Activated T-helper 17 cell treated with anti-CD3 and anti-CD28 coated beads, Interleukin-2, amount 50 U/mL, for 72 hours (primary cell): ENCODE results near the gene MYO1C. TPM values are rescaled to one million over a fixed set of nuclear protein-coding genes. Genes with fewer than 3 reads are reported as not detected.
"Not testable (repeated sequence)": the region's sequence is repeated elsewhere in the genome, so short reads cannot be mapped to it uniquely, and the experiment has no call there.

Source experiments
- ATAC-seq: fragments of 150-1000 bp; cut with Tn5 transposase; replicated peaks from 2 replicates; pipeline ENCODE4 v1.10.0; 2021; ENCODE audit warnings: mild to moderate bottlenecking, moderate library complexity
- H3K27ac Mint-ChIP-seq: one replicate; pipeline ENCODE4 v1.8.0; 2022; ENCODE audit warnings: mixed read lengths
- H3K27me3 Mint-ChIP-seq: one replicate; pipeline ENCODE4 v1.8.0; 2022; ENCODE audit warnings: mixed read lengths
- H3K36me3 Mint-ChIP-seq: one replicate; pipeline ENCODE4 v1.8.0; 2022; ENCODE audit warnings: low read depth, mild to moderate bottlenecking, mixed read lengths
- H3K4me1 Mint-ChIP-seq: one replicate; pipeline ENCODE4 v1.8.0; 2022; ENCODE audit warnings: mixed read lengths
- H3K4me3 Mint-ChIP-seq: one replicate; pipeline ENCODE4 v1.8.0; 2022; ENCODE audit warnings: mild to moderate bottlenecking, mixed read lengths
- H3K9me3 Mint-ChIP-seq: one replicate; pipeline ENCODE4 v1.8.0; 2022; ENCODE audit warnings: mixed read lengths
- total RNA-seq, 2 donors: library from RNA; stranded (reverse); gene quantifications; one replicate each; pipeline ENCODE4 v1.2.3, GENCODE V29; 2022

MYO1C gene
- 10 to 100 TPM; 46.6 to 51.0 TPM for total RNA-seq

DNA sequence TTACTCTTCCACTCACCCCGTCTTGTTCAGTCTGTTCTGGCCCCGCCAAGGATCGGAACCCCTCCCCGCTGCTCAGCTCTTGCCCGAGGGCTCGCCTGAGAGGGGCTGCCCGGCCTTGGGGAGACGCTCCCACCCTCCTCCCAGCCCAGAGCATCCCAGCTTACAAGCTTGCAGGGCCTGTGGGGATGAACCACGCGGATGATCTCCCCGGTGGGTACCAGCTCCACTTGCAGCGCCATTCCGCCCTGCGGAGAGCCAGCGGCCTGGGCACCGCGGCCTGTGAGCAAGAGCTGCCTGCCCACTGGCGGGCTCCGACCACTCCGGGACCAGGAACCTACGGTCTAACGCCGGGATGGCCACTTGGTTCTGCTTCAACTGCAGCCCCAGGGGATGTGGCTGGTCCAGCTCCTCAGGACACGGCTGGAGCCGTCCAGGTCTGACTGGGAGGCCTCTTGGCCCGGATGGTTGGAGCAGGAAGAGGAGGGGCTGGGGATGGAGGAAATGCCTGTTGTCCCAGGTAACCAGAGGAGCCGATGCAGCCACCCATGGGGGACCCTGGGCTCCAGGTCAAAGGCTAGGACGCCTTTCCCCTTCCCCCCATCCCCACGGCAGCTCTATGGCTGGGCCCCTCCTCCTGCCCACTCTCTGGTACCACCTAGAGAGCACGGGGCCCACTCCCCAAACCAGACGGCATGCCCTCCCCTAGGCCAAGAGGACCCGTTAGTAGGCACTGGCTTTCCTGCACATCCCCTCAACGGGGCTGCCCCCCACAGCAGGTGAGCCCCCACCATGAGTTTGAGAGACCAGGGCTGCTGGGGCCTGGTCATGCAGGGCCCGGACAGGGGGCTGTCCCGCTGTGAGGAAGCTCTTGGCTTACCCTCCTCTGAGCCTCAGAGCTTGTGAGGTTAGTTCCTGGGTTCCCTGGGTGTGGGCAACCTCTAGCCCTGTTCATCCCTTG, at the start of gene MYO1C:
Gene MYO1C, minus strand, starts transcription at position 438 of the 958 bp plus-strand sequence. Its CDS starts 199 bp downstream, at position 239.
- Mint-ChIP-seq H3K27ac (peak within 1 kb of the TSS; percentile 70), H3K36me3 (no peaks in the 10 kb centered on the region), H3K4me1 (peaks cover 7% of the 10 kb centered on the region), H3K9me3 (no peaks in the 10 kb centered on the region), H3K4me3 (peak within 1 kb of the TSS; percentile 80), H3K27me3 (no peaks in the 10 kb centered on the region)
- no peak for ATAC-seq

- Mint-ChIP-seq H3K4me1 (no peaks in the 10 kb centered on the region), H3K27ac (peak overlapping the region; percentile 80), H3K27me3 (no peaks in the 10 kb centered on the region), H3K9me3 (no peaks in the 10 kb centered on the region), H3K4me3 (no peak overlapping the region), H3K36me3 (peaks cover 97% of the 10 kb centered on the region)
- peak; percentile 89 for ATAC-seq
These were observed 49.0 kb upstream of the MYO1C start for GRCh38 chr17:1541367-1541904.

DNA sequence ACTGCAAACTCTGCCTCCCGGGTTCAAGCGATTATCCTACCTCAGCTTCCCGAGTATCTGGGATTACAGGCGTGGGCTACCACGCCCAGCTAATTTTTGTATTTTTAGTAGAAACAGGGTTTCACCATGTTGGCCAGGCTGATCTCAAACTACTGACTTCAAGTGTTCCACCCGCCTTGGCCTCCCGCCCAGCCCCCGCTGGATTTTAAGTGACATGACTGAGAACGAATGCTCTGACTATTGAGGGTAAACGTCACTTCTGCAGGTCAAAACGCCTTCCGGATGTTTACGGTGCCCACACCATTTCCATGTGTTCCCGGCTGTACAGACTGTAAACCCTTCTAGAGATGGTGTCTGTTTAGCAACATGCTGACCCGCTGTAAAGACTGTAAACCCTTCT, 47.3 kb upstream of the MYO1C start:
- no peaks in the 10 kb centered on the region for H3K27me3 Mint-ChIP-seq
- no peaks in the 10 kb centered on the region for H3K9me3 Mint-ChIP-seq
- no peak overlapping the region for H3K27ac Mint-ChIP-seq
- no peaks in the 10 kb centered on the region for H3K4me1 Mint-ChIP-seq
- peaks cover 96% of the 10 kb centered on the region for H3K36me3 Mint-ChIP-seq
- ATAC-seq = no peak
- H3K4me3 Mint-ChIP-seq = no peak overlapping the region

DNA sequence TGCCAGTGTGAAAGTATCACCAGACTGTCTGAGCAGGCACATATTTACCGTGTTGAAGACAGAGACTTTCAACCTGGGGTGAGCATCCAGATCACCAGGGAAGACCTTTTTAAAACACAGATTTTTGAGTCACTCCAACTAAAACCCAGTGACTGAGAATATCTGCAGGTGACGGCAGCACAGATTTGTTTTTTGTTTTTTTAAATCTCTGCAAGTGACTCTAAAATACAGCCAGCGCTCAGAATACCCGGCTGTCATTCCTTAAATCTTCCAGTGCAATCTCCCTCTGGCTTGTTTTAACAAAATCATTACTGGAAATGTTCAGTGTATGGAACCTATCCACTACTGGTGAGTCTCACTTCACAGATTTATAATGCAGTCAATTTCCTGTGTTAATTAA, 43.3 kb upstream of the MYO1C start:
- peak overlapping the region; percentile 47 for H3K27ac Mint-ChIP-seq
- peaks cover 98% of the 10 kb centered on the region for H3K36me3 Mint-ChIP-seq
- no peak for ATAC-seq
- no peaks in the 10 kb centered on the region for H3K9me3 Mint-ChIP-seq
- H3K4me3 Mint-ChIP-seq = no peak overlapping the region
- H3K4me1 Mint-ChIP-seq = no peaks in the 10 kb centered on the region
- no peaks in the 10 kb centered on the region for H3K27me3 Mint-ChIP-seq

- Mint-ChIP-seq H3K4me3 (no peak overlapping the region), H3K27ac (peak overlapping the region; percentile 23), H3K36me3 (peaks cover 87% of the 10 kb centered on the region), H3K9me3 (no peaks in the 10 kb centered on the region), H3K27me3 (no peaks in the 10 kb centered on the region), H3K4me1 (no peaks in the 10 kb centered on the region)
- no peak for ATAC-seq
These were observed 41.3 kb upstream of the MYO1C start for GRCh38 chr17:1533661-1534325.

DNA sequence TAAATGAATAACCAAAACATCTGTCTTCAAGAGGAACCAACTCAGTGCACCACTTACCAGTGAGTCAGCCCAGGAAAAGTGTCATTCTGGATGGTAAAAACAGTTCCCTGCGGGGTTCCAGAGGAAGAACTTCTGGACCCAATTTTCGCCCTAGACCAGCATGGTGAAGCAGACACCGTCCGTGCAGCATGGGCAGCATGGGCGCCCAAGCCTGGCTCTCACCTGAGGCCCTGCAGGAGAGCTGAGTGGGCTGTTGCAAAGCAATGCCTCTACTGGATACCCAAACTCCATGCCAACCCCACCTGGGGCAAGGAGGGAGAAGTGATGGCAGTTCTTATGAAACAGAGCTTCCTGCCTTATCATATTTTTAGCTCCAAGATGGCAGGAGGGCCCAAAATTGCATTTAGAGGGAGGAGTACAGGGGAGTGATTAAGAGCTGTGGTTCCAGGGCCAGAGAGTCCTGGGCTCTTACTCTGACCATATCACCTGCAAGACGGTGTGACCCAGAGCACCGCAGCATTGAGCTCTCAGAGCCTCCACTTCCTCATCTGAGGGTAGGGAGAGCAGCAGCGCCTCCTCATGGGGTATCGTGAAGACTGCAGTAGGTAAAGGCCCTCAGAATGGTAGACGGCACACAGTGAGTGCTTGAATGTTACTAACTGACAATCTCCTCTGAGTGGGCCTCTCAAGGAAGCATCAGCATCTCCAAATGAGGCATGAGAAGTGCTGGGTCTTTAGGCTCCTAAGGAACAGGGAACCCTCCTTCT, 40.5 kb upstream of the MYO1C start:
- Mint-ChIP-seq H3K4me1 (no peaks in the 10 kb centered on the region), H3K9me3 (no peaks in the 10 kb centered on the region), H3K4me3 (no peak overlapping the region), H3K27me3 (no peaks in the 10 kb centered on the region), H3K36me3 (peaks cover 85% of the 10 kb centered on the region), H3K27ac (no peak overlapping the region)
- peak; percentile 63 for ATAC-seq

DNA sequence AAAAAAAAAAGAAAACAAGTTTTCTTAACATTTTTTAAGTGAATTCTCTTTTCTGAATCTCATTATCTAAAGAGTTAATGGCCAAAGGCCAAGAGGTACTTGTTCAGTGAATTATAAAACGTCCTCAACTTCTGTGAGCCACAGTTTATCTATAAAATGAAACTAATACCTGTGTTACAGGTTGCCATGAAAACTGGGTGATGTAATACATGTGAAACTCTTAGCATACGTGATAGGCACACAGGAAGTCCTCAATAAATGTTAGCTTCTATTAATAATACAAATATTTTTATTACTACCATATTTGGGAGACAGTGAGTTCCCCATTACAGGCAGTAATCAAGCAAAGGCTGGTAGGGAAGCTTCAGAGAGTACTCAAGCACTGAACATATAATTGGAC, 37.4 kb upstream of the MYO1C start:
- H3K27me3 Mint-ChIP-seq = no peaks in the 10 kb centered on the region
- no peak for ATAC-seq
- H3K27ac Mint-ChIP-seq = peak overlapping the region; percentile 32
- H3K4me1 Mint-ChIP-seq = no peaks in the 10 kb centered on the region
- no peak overlapping the region for H3K4me3 Mint-ChIP-seq
- H3K9me3 Mint-ChIP-seq = no peaks in the 10 kb centered on the region
- H3K36me3 Mint-ChIP-seq = peaks cover 77% of the 10 kb centered on the region

GRCh38 chr17:1526876-1527275, 34.4 kb upstream of the MYO1C start:
- Mint-ChIP-seq H3K36me3 (peaks cover 55% of the 10 kb centered on the region), H3K27ac (peak overlapping the region; percentile 41)
- not testable (repeated sequence) for H3K4me1 Mint-ChIP-seq, ATAC-seq, H3K27me3 Mint-ChIP-seq, H3K4me3 Mint-ChIP-seq, H3K9me3 Mint-ChIP-seq

GRCh38 chr17:1522626-1523025, 30.1 kb upstream of the MYO1C start:
- H3K4me3 Mint-ChIP-seq = no peak overlapping the region
- no peaks in the 10 kb centered on the region for H3K9me3 Mint-ChIP-seq
- no peak overlapping the region for H3K27ac Mint-ChIP-seq
- H3K36me3 Mint-ChIP-seq = peaks cover 62% of the 10 kb centered on the region
- no peaks in the 10 kb centered on the region for H3K27me3 Mint-ChIP-seq
- no peaks in the 10 kb centered on the region for H3K4me1 Mint-ChIP-seq
- ATAC-seq = no peak

DNA sequence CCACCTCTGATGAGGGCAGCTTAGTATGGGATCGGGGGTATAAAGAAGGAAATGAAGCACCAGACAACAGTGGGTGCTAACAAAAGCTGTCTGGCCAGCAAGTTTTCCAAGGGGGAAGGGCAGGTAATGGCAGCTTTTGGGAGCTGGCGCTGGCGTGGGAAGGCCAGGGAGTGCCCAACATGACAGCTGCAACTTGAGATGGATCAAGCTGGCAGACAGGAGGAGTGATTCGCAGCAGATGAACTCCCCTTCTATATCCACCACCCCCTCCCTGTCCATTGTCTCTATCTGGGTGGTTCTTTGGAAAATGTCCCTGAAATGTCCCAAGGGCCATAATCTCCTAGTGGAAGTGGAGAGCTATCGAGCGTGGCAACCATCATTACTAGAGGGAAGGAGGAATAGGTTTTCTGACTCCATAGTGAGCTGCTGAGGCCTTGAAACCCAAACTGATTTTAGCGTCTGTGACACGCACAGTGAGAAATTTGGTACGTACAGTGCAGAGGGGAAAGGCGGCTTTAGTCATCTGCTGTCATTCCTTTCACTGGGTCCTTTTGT, 28.7 kb upstream of the MYO1C start:
- no peaks in the 10 kb centered on the region for H3K27me3 Mint-ChIP-seq
- no peak overlapping the region for H3K27ac Mint-ChIP-seq

GRCh38 chr17:1519678-1520077, 27.2 kb upstream of the MYO1C start:
- H3K9me3 Mint-ChIP-seq = no peaks in the 10 kb centered on the region
- H3K36me3 Mint-ChIP-seq = peaks cover 39% of the 10 kb centered on the region
- no peaks in the 10 kb centered on the region for H3K27me3 Mint-ChIP-seq
- H3K4me1 Mint-ChIP-seq = peaks cover 7% of the 10 kb centered on the region
- ATAC-seq = no peak
- no peak overlapping the region for H3K4me3 Mint-ChIP-seq
- no peak overlapping the region for H3K27ac Mint-ChIP-seq

More for the DNA sequence above, 28.7 kb upstream of the MYO1C start:
- H3K36me3 Mint-ChIP-seq = peaks cover 51% of the 10 kb centered on the region
- ATAC-seq = no peak
- H3K4me3 Mint-ChIP-seq = no peak overlapping the region
- H3K9me3 Mint-ChIP-seq = no peaks in the 10 kb centered on the region
- H3K4me1 Mint-ChIP-seq = no peaks in the 10 kb centered on the region

GRCh38 chr17:1518410-1518809, 25.9 kb upstream of the MYO1C start:
- Mint-ChIP-seq H3K36me3 (peaks cover 44% of the 10 kb centered on the region), H3K27ac (no peak overlapping the region), H3K9me3 (no peaks in the 10 kb centered on the region), H3K4me3 (peak overlapping the region; percentile 84), H3K27me3 (no peaks in the 10 kb centered on the region), H3K4me1 (peaks cover 16% of the 10 kb centered on the region)
- no peak for ATAC-seq

DNA sequence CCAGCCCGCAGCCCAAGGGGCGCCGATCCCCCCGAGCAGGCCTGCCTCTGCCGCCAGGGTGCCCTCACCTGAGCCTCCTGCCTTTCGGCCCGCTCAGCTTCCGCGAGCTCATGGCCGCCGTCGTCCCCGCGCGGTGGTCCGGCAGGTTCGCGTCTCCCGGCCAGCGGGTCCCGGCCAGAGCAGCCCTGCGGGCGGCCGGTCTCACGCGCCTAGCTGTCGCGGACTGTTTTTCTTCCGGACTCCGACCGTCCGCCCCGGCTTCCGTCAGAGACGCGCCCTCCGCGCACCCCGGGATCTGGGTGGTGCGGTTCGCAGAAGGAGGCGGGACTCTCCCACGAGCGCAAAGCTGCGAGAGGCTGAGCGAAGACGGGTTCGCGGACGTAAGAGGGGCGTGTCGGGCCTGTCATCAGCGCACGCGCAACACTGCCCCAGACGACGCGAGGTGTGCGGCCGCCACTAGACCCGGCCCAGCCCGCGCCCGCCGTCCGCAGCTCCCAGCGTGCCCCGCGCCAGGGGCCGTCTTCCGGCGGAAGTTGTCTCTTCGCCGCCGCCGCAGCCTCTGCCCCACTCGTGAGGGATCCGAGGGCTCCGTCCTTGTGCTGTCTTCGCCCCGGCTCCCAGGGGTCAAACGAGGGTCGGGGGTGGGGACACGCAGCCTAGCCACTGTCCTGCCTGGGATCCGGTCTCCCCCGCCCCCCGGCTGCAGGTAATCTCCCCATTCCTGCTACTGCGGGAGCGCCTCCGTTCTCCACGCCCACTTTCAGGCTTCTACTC, 24.1 kb upstream of the MYO1C start, which contains the start of gene INPP5K:
Gene INPP5K, minus strand, starts transcription at position 225 of the 774 bp plus-strand sequence. Its CDS starts 113 bp downstream, at position 112.
- Mint-ChIP-seq H3K4me1 (peaks cover 16% of the 10 kb centered on the region), H3K27me3 (no peaks in the 10 kb centered on the region), H3K4me3 (peak within 1 kb of the TSS; percentile 84), H3K27ac (peak within 1 kb of the TSS; percentile 85), H3K36me3 (peaks cover 42% of the 10 kb centered on the region), H3K9me3 (no peaks in the 10 kb centered on the region)
- peak; percentile 98 for ATAC-seq
